Cerebellar nuclear complex (tissue), 1 donor: Measurements from ENCODE around the gene DIAPH3.

ENCODE experiments used
- DNase-seq, 2 experiments: peaks; one replicate each; lab custom pipeline; 2025; lab: John Stamatoyannopoulos, UW

Gene DIAPH3

GRCh38 chr13:59625111-59625510 lies 538.6 kb downstream of the DIAPH3 start:
- DNase-seq = no peak

- DNase-seq = no peak
These were observed 540.4 kb downstream of the DIAPH3 start for GRCh38 chr13:59623206-59623915.

DNA sequence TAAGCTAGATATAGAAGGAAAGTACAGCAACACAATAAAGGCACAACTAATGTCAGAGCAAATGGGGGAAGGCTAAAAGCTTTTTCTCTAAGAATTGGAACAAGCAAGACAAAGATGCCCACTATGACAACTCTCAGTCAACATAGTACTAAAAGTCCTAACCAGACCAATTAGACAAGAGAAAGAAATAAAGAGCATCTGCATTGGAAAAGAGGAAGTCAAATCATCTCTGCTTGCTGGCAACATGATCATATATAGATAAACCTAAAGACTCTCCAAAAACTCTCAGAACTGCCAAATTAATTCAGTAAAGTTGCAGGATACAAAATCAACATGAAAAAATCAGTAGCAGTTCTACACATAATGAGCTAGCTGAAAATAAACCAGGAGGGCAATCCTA lies 542.0 kb downstream of the DIAPH3 start:
- no peak for DNase-seq
